Endothelial cell of umbilical vein (primary cell): Measurements from ENCODE around the gene INTS11. TPM values are rescaled to one million over a fixed set of nuclear protein-coding genes. Genes with fewer than 3 reads are reported as not detected.

Experiments
- BruUV-seq: library from RNA; stranded (reverse); fragments of 400-500 nt; replicated peaks from 2 replicates; lab custom pipeline; 2021; lab: Mats Ljungman, UMichigan
- CTCF ChIA-PET: fragments of 300-600, 350-600 bp; sonication (Branson Sonifier 250); formaldehyde crosslinking; loops from one replicate; lab custom pipeline; 2021; ENCODE audit warnings: antibody characterized with exemption, inconsistent platforms; lab: Charles Lee
- POLR2A ChIA-PET: fragments of 300-600, 350-600 bp; sonication (Branson Sonifier 250); formaldehyde crosslinking; loops from one replicate; lab custom pipeline; 2021; ENCODE audit warnings: antibody characterized with exemption, inconsistent platforms; lab: Charles Lee
- DNase-seq: peaks from one replicate; pipeline ENCODE4 v3.0.0-alpha.2; 2011; ENCODE audit warnings: low read depth, low spot score
- FAIRE-seq: peaks from 2 replicates; lab custom pipeline; 2011; peaks lifted over from hg19 to GRCh38; lab: Jason Lieb, UNC
- H2AFZ ChIP-seq: 2 replicates; pipeline ENCODE4 v1.6.0; 2012; ENCODE audit warnings: low read depth, low read length, control low read depth, inconsistent platforms
- H3K27ac ChIP-seq: 2 replicates; pipeline ENCODE4 v1.5.1; 2011; ENCODE audit warnings: low read depth, mild to moderate bottlenecking, control low read depth, low read length, moderate library complexity; ENCODE audit not compliant: insufficient read depth
- H3K27me3 ChIP-seq, 2 experiments: 2 replicates each; pipeline versions ENCODE4 v1.6.0 to v1.6.1; 2011; ENCODE audit warnings: low read length in 2 of 2, mixed read lengths in 1 of 2; ENCODE audit not compliant: control insufficient read depth in 2 of 2, insufficient read depth in 2 of 2
- H3K36me3 ChIP-seq, 2 experiments: 2 replicates in 1 of 2; 3 replicates in 1 of 2; pipeline ENCODE4 v1.5.1; 2011; ENCODE audit warnings: low read length in 2 of 2, mild to moderate bottlenecking in 1 of 2, moderate library complexity in 1 of 2; ENCODE audit not compliant: control insufficient read depth in 2 of 2, insufficient read depth in 2 of 2; ENCODE audit errors: extremely low read depth in 1 of 2
- H3K4me1 ChIP-seq: 3 replicates; pipeline ENCODE4 v1.5.1; 2011; ENCODE audit warnings: mild to moderate bottlenecking, low read length; ENCODE audit not compliant: control insufficient read depth, insufficient read depth; ENCODE audit errors: extremely low read depth
- H3K4me2 ChIP-seq: 2 replicates; pipeline ENCODE4 v1.6.1; 2011; ENCODE audit warnings: low read length, control low read depth, mixed read lengths; ENCODE audit not compliant: insufficient read depth
- H3K4me3 ChIP-seq, 3 experiments: fragments of 200-600 bp in 1 of 3; sonication (generic), shearing (Covaris generic) in 1 of 3; replicated peaks in 1 of 3; 2 replicates each; pipeline ENCODE4 v1.5.1; 2011 to 2016; ENCODE audit warnings: control low read depth in 3 of 3, low read length in 3 of 3, mild to moderate bottlenecking in 2 of 3, inconsistent platforms in 1 of 3, low read depth in 1 of 3, moderate library complexity in 1 of 3; ENCODE audit not compliant: insufficient read depth in 1 of 3
- H3K79me2 ChIP-seq: 2 replicates; pipeline ENCODE4 v1.6.0; 2012; ENCODE audit warnings: low read length, inconsistent platforms; ENCODE audit not compliant: control insufficient read depth, insufficient read depth
- H3K9ac ChIP-seq: replicated peaks from 2 replicates; pipeline ENCODE3; 2011; ENCODE audit warnings: low read length, control low read depth; ENCODE audit not compliant: insufficient read depth; ENCODE audit errors: extremely low read depth
- H3K9me1 ChIP-seq: replicated peaks from 3 replicates; pipeline ENCODE4 v1.6.0; 2011; ENCODE audit warnings: mild to moderate bottlenecking, low read length; ENCODE audit not compliant: control insufficient read depth, insufficient read depth; ENCODE audit errors: extremely low read depth
- H3K9me3 ChIP-seq: replicated peaks from 2 replicates; pipeline ENCODE4 v1.5.1; 2012; ENCODE audit warnings: low read length, inconsistent platforms; ENCODE audit not compliant: control insufficient read depth, insufficient read depth
- H4K20me1 ChIP-seq: replicated peaks from 2 replicates; pipeline ENCODE3; 2011; ENCODE audit warnings: mild to moderate bottlenecking, low read length; ENCODE audit not compliant: control insufficient read depth, insufficient read depth; ENCODE audit errors: extremely low read depth
- EZH2 ChIP-seq: IDR thresholded peaks from 2 replicates; pipeline ENCODE4 v1.6.1; 2012; ENCODE audit warnings: borderline replicate concordance, low read depth, mild to moderate bottlenecking, moderate library complexity, low read length, inconsistent platforms; ENCODE audit not compliant: severe bottlenecking
- FOS ChIP-seq: IDR thresholded peaks from 2 replicates; pipeline ENCODE4 v1.6.1; 2011; ENCODE audit warnings: mild to moderate bottlenecking, low read length, moderate library complexity, borderline replicate concordance; ENCODE audit not compliant: insufficient read depth
- GATA2 ChIP-seq: IDR thresholded peaks from 2 replicates; pipeline ENCODE4 v1.7.0; 2011; ENCODE audit warnings: low read depth, mild to moderate bottlenecking, moderate library complexity, mixed read lengths, low read length; ENCODE audit not compliant: insufficient read length, insufficient read depth
- JUN ChIP-seq: IDR thresholded peaks from 2 replicates; pipeline ENCODE4 v1.6.1; 2011; ENCODE audit warnings: borderline replicate concordance, low read depth; ENCODE audit not compliant: insufficient read length, insufficient read depth
- MYC ChIP-seq: IDR thresholded peaks from one replicate; pipeline ENCODE4 v1.6.1; 2011; ENCODE audit warnings: mild to moderate bottlenecking, low read depth, low read length
- POLR2A ChIP-seq: IDR thresholded peaks from 2 replicates; pipeline ENCODE4 v1.6.1; 2012; ENCODE audit warnings: low read depth, mild to moderate bottlenecking, control low read depth, low read length
- POLR2AphosphoS5 ChIP-seq: IDR thresholded peaks from 2 replicates; pipeline ENCODE4 v1.6.1; 2012; ENCODE audit warnings: low read depth, mild to moderate bottlenecking, control low read depth, low read length, moderate library complexity; ENCODE audit not compliant: insufficient read depth
- dilution Hi-C: fragments of 300-500 bp; cut with MboI; formaldehyde crosslinking; loops from one replicate; pipeline ENCODE4 v1.15.0; 2019; ENCODE audit warnings: low sequenced_read_pairs; ENCODE audit not compliant: extremely low pct_ligation_motif_present
- intact Hi-C: fragments of 100-400 bp; cut with micrococcal nuclease; formaldehyde crosslinking; loops from one replicate; pipeline ENCODE4 v1.10.0; 2022
- polyA plus RNA-seq, 4 experiments: library from polyadenylated mRNA; depleted of rRNA in 3 of 4; stranded (reverse) in 3 of 4; unstranded in 1 of 4; fragments of >200 nt; gene quantifications; 2 replicates each; pipeline versions ENCODE4 v1.2.1 to v1.2.3, GENCODE V29; 2011 to 2012; ENCODE audit warnings: missing spikeins in 1 of 4
- total RNA-seq: library from RNA; stranded (reverse); gene quantifications from 2 replicates; pipeline ENCODE4 v1.2.3, GENCODE V29; 2021
- TF ChIP-seq, protein P1 (sequence below), 2 donors: IDR thresholded peaks; 1 replicate in 1 of 2; 2 replicates in 1 of 2; pipeline ENCODE4 v1.5.1; 2011; ENCODE audit warnings: low read length in 2 of 2, mild to moderate bottlenecking in 2 of 2, moderate library complexity in 2 of 2, control low read depth in 1 of 2, inconsistent platforms in 1 of 2, low read depth in 1 of 2; ENCODE audit not compliant: insufficient read depth in 1 of 2; ENCODE audit errors: extremely low read depth in 1 of 2
- TF ChIP-seq, protein P2 (sequence below): IDR thresholded peaks from 2 replicates; pipeline ENCODE4 v1.6.1; 2011; ENCODE audit not compliant: insufficient read depth, insufficient read length

The INTS11 gene
- total and polyA plus RNA-seq, 2 donors (not counting 3 experiments of a cell fraction or from before 2014, with no cell fraction given) = 132 to 222 TPM

DNA sequence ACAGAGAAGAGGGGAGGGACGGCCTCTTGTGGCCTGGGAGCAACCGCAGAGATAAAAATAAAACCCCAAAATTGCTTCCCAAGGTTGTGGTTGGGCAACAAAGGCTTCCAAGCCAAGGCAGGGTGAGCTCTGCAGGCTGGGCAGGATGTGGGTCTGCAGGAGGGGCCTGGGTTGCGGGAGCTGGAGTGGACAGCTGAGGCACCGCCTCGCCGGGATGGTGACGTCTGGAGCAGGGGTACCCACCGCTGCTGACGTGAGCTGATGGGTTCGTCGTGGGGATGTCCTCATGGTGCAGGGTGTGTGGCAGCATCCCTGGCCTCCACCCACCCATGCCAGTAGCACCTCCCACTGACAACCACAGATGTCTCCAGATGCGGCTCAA, 46.9 kb upstream of the INTS11 start:
- Histone ChIP-seq H2AFZ (no peak overlapping the region), H3K4me3 (no peak overlapping the region), H3K27me3 (no peaks in the 10 kb centered on the region), H3K9ac (no peak overlapping the region), H3K9me3 (no peaks in the 10 kb centered on the region), H3K36me3 (peaks cover 0 to 3% of the 10 kb centered on the region in 2 experiments), H3K9me1 (no peaks in the 10 kb centered on the region), H3K27ac (no peak overlapping the region), H3K4me1 (peaks cover 13% of the 10 kb centered on the region), H3K79me2 (peaks cover 19% of the 10 kb centered on the region), H3K4me2 (no peak overlapping the region), H4K20me1 (no peaks in the 10 kb centered on the region)
- ChIA-PET POLR2A (no interaction called here), CTCF (interaction anchor here (1.1 to 2.4 kb wide), 10 partner anchors 14 to 70 kb away, joined by 3 to 9 read pairs (median 4); partner anchors contain the start of genes CCNL2 and DVL1)
- no TSS peak for BruUV-seq
- DNase-seq (no peak), FAIRE-seq (no peak)
- dilution Hi-C loops = no loop called here
- TF ChIP-seq, protein P1, sequence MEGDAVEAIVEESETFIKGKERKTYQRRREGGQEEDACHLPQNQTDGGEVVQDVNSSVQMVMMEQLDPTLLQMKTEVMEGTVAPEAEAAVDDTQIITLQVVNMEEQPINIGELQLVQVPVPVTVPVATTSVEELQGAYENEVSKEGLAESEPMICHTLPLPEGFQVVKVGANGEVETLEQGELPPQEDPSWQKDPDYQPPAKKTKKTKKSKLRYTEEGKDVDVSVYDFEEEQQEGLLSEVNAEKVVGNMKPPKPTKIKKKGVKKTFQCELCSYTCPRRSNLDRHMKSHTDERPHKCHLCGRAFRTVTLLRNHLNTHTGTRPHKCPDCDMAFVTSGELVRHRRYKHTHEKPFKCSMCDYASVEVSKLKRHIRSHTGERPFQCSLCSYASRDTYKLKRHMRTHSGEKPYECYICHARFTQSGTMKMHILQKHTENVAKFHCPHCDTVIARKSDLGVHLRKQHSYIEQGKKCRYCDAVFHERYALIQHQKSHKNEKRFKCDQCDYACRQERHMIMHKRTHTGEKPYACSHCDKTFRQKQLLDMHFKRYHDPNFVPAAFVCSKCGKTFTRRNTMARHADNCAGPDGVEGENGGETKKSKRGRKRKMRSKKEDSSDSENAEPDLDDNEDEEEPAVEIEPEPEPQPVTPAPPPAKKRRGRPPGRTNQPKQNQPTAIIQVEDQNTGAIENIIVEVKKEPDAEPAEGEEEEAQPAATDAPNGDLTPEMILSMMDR (IDR thresholded peaks at IDR 0.05; ENCODE audit: extremely low read depth in 1 of 2, insufficient read depth in 1 of 2, low read depth in 1 of 2, low read length in 2 of 2) = no peak
- TF ChIP-seq FOS (no peak), EZH2 (no peak), GATA2 (no peak), POLR2A (no peak), POLR2AphosphoS5 (no peak), MYC (no peak), JUN (no peak)
- TF ChIP-seq, protein P2, sequence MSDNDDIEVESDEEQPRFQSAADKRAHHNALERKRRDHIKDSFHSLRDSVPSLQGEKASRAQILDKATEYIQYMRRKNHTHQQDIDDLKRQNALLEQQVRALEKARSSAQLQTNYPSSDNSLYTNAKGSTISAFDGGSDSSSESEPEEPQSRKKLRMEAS = no peak
- intact Hi-C loops = no loop called here
